ENCODE measurements around the gene MSL2. TPM values are rescaled to one million over a fixed set of nuclear protein-coding genes. Genes with fewer than 3 reads are reported as not detected.

MSL2 gene
- total RNA-seq, 1 donor from 2014 or later = 17.5 TPM

DNA sequence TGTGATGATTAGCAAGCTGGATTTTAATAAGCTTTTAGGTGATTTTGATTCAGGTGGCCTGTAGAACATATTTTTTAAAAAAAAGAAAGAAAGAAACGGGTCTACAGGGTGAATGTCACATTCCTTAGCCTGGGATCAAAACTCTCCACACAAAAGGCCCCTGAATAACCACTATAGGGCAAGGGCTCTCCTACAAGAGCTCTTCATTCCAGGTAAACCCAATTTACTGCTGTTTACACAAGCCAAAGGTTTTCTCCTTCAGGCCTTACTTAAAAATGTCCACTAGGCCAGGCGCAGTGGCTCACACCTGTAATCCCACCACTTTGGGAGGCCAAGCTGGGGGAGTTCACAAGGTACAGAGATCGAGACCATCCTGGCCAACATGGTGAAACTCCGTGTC is 8.3 kb downstream of the MSL2 start:
- DNase-seq (ENCODE audit: low read depth) = no peak
- H3K4me3 ChIP-seq (ENCODE audit: low read depth, low read length) = no peak overlapping the region
- TF ChIP-seq, protein P1, sequence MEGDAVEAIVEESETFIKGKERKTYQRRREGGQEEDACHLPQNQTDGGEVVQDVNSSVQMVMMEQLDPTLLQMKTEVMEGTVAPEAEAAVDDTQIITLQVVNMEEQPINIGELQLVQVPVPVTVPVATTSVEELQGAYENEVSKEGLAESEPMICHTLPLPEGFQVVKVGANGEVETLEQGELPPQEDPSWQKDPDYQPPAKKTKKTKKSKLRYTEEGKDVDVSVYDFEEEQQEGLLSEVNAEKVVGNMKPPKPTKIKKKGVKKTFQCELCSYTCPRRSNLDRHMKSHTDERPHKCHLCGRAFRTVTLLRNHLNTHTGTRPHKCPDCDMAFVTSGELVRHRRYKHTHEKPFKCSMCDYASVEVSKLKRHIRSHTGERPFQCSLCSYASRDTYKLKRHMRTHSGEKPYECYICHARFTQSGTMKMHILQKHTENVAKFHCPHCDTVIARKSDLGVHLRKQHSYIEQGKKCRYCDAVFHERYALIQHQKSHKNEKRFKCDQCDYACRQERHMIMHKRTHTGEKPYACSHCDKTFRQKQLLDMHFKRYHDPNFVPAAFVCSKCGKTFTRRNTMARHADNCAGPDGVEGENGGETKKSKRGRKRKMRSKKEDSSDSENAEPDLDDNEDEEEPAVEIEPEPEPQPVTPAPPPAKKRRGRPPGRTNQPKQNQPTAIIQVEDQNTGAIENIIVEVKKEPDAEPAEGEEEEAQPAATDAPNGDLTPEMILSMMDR (IDR thresholded peaks at IDR 0.05; ENCODE audit: insufficient read depth, low read length, poor library complexity, severe bottlenecking) = no peak
- no peaks in the 10 kb centered on the region for H3K27me3 ChIP-seq (ENCODE audit: control insufficient read depth, insufficient read depth, low read length)
- H3K36me3 ChIP-seq (ENCODE audit: control insufficient read depth, insufficient read depth, low read length) = no peaks in the 10 kb centered on the region

DNA sequence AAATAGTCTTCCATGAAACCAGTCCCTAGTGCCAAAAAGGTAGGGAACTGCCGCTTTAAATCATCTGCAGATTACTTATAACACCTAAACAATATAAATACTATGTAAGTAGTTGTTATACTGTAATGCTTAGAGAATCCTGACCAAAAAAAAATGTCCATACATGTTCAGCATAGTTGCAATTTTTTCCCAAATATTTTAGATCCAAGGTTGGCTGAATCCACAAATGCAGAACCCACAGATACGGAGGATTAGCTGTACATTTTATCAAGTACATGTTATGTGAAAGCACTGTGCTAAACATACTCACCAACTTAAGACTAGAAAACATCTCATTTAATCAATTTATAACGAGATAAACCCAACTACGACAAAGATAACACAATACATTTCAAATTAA is 9.3 kb downstream of the MSL2 start:
- TF ChIP-seq, protein P1 (IDR thresholded peaks at IDR 0.05; ENCODE audit: insufficient read depth, low read length, poor library complexity, severe bottlenecking) = no peak
- Histone ChIP-seq H3K36me3 (ENCODE audit: control insufficient read depth, insufficient read depth, low read length) (no peaks in the 10 kb centered on the region), H3K27me3 (ENCODE audit: control insufficient read depth, insufficient read depth, low read length) (no peaks in the 10 kb centered on the region), H3K4me3 (ENCODE audit: low read depth, low read length) (no peak overlapping the region)
- no peak for DNase-seq (ENCODE audit: low read depth)

DNA sequence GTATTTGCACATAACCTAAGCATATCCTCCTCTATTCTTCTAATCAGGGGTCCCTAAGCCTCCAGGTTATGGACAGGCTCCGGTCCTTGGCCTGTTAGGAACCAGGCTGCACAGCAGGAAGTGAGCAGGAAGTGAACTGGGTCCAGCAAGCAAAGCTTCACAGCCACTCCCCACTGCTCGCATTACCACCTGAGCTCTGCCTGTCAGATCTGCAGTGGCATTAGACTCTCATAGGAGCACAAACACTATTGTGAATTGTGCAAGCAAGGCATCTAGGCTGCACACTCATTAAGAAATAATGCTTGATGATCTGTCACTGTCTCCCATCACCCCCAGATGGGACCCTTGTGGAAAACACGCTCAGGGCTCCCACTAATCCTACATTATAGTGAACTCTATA is 9.8 kb downstream of the MSL2 start:
- Histone ChIP-seq H3K36me3 (ENCODE audit: control insufficient read depth, insufficient read depth, low read length) (no peaks in the 10 kb centered on the region), H3K27me3 (ENCODE audit: control insufficient read depth, insufficient read depth, low read length) (no peaks in the 10 kb centered on the region), H3K4me3 (ENCODE audit: low read depth, low read length) (no peak overlapping the region)
- DNase-seq (ENCODE audit: low read depth) = no peak
- TF ChIP-seq, protein P1 (IDR thresholded peaks at IDR 0.05; ENCODE audit: insufficient read depth, low read length, poor library complexity, severe bottlenecking) = no peak

DNA sequence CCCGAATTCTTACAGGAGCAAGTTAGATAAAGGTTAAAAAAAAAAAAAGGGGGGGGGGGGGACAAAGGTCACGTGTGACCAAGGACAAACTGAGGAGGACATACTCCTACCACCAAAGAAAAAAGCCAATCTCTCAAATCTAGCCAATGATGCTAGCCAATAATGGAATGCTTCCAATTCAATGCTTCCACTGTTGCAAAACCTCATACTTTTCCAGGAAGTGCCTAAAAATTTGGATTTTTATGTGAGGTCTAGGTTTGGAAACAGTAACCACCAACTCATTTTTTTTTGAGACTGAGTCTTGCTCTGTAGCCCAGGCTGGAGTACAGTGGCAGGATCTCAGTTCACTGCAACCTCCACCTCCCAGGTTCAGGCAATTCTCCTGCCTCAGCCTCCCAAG is 11.4 kb downstream of the MSL2 start:
- no peak for DNase-seq (ENCODE audit: low read depth)
- Histone ChIP-seq H3K4me3 (ENCODE audit: low read depth, low read length) (no peak overlapping the region), H3K36me3 (ENCODE audit: control insufficient read depth, insufficient read depth, low read length) (no peaks in the 10 kb centered on the region), H3K27me3 (ENCODE audit: control insufficient read depth, insufficient read depth, low read length) (no peaks in the 10 kb centered on the region)
- TF ChIP-seq, protein P1 (IDR thresholded peaks at IDR 0.05; ENCODE audit: insufficient read depth, low read length, poor library complexity, severe bottlenecking) = no peak

DNA sequence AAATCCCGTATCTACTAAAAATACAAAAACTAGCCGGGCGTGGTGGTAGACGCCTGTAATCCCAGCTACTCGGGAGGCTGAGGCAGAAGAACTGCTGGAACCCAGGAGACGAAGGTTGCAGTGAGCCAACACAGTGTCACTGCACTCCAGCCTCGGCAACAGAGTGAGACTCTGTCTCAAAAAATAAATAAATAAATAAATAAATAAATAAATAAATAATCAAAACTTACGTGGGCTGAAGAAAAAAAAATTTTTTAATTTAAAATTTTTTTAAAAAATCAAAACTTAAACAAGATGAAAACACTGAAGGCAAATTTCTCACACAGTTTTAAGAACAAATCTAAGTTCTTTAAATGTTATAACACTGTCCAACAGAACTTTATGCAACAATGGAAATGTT is 14.4 kb downstream of the MSL2 start:
- no peaks in the 10 kb centered on the region for H3K36me3 ChIP-seq (ENCODE audit: control insufficient read depth, insufficient read depth, low read length)
- TF ChIP-seq, protein P1 (IDR thresholded peaks at IDR 0.05; ENCODE audit: insufficient read depth, low read length, poor library complexity, severe bottlenecking) = no peak
- no peaks in the 10 kb centered on the region for H3K27me3 ChIP-seq (ENCODE audit: control insufficient read depth, insufficient read depth, low read length)
- no peak for DNase-seq (ENCODE audit: low read depth)
- no peak overlapping the region for H3K4me3 ChIP-seq (ENCODE audit: low read depth, low read length)

DNA sequence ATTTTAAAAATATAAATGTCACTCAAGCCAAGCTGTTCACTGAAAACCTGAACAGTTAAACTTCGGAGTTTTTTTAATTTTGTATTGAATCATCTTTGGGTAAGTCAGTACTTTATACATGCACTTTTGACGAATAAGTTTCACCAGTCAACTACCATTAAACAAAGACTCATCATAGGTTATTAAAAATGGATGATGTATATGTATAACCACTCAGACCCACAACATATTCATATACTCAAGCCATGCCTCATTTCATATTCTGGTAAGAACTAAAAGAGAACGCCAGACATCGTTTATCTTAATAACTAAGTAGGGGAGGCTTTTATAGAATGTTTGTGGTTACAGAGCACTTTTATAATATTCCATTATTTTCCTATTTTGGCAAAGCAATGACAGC is 18.3 kb downstream of the MSL2 start:
- TF ChIP-seq, protein P1 (IDR thresholded peaks at IDR 0.05; ENCODE audit: insufficient read depth, low read length, poor library complexity, severe bottlenecking) = no peak
- Histone ChIP-seq H3K27me3 (ENCODE audit: control insufficient read depth, insufficient read depth, low read length) (no peaks in the 10 kb centered on the region), H3K36me3 (ENCODE audit: control insufficient read depth, insufficient read depth, low read length) (no peaks in the 10 kb centered on the region), H3K4me3 (ENCODE audit: low read depth, low read length) (no peak overlapping the region)
- no peak for DNase-seq (ENCODE audit: low read depth)
